ENCODE measurements around the gene LCA5L. TPM values are rescaled to one million over a fixed set of nuclear protein-coding genes. Genes with fewer than 3 reads are reported as not detected.
A peak's percentile ranks its signal among the peaks of the same experiment; 100 is the strongest.

Gene LCA5L
- total and polyA plus RNA-seq, 10 of the 15 experiments (the other 5 are each of a cell fraction or from before 2014, with no cell fraction given), result 0.18 to 0.55 (median 0.27) TPM; not detected in 2

- TF ChIP-seq ELK1 (IDR thresholded peaks at IDR 0.05; ENCODE audit: low read depth, low read length), result no peak
- no peak for TF ChIP-seq SIX5 (IDR thresholded peaks at IDR 0.05; ENCODE audit: low read depth, low read length, severe bottlenecking)
- TF ChIP-seq TAF1 (IDR thresholded peaks at IDR 0.05; ENCODE audit: borderline replicate concordance, low read depth, low read length), result peak; percentile 59; the same call in 1 of the 2 replicates
- no peak for TF ChIP-seq CBFB (IDR thresholded peaks at IDR 0.05; ENCODE audit: low read depth)
- TF ChIP-seq EP300 (IDR thresholded peaks at IDR 0.05; ENCODE audit: borderline replicate concordance in 1 of 2, control insufficient read depth in 1 of 2, low read depth in 2 of 2, low read length in 2 of 2), result no peak
- no peak for TF ChIP-seq PML (IDR thresholded peaks at IDR 0.05; ENCODE audit: low read length)
- no peak for TF ChIP-seq ASH2L (IDR thresholded peaks at IDR 0.05; ENCODE audit: borderline replicate concordance, low read depth)
- peak in 1 of 2 experiments; percentile 48; a peak in 1 of 4 replicates for TF ChIP-seq BHLHE40 (IDR thresholded peaks at IDR 0.05; ENCODE audit: borderline replicate concordance in 1 of 2, low read depth in 2 of 2, low read length in 1 of 2)
- peak; percentile 59 for TF ChIP-seq PKNOX1 (IDR thresholded peaks at IDR 0.05)
- TF ChIP-seq STAT3 (IDR thresholded peaks at IDR 0.05; ENCODE audit: low read depth, low read length), result no peak
- no peak for TF ChIP-seq ZNF274 (IDR thresholded peaks at IDR 0.05; ENCODE audit: insufficient read depth, insufficient read length)
- no peak for TF ChIP-seq ETV6 (conservative IDR thresholded peaks at IDR 0.05 in 1 of 2, IDR thresholded peaks at IDR 0.05 in 1 of 2; ENCODE audit: borderline replicate concordance in 1 of 2, low read depth in 1 of 2)
- TF ChIP-seq PAX8 (IDR thresholded peaks at IDR 0.05), result no peak
- 0 out of 2 replicates have a peak, but pooled peaks have one; percentile 32 for TF ChIP-seq SMAD5 (IDR thresholded peaks at IDR 0.05; ENCODE audit: low read depth)
- TF ChIP-seq KDM1A (IDR thresholded peaks at IDR 0.05; ENCODE audit: borderline replicate concordance), result no peak
- TF ChIP-seq CBX3 (IDR thresholded peaks at IDR 0.05; ENCODE audit: borderline replicate concordance, low read depth), result no peak
- TF ChIP-seq ZNF687 (IDR thresholded peaks at IDR 0.05), result peak; percentile 89
- TF ChIP-seq CHD2 (IDR thresholded peaks at IDR 0.05; ENCODE audit: borderline replicate concordance, low read depth, low read length), result peak; percentile 60
- peak; percentile 88 for TF ChIP-seq BMI1 (IDR thresholded peaks at IDR 0.05; ENCODE audit: borderline replicate concordance)
- TF ChIP-seq CTCF (IDR thresholded peaks at IDR 0.05 in 2 of 3, conservative IDR thresholded peaks at IDR 0.05 in 1 of 3; ENCODE audit: control insufficient read depth in 2 of 3, extremely low read depth in 1 of 3, insufficient read depth in 1 of 3, low read depth in 3 of 3, low read length in 3 of 3), result peak in 2 of 3 experiments; percentile 9 to 41; a peak in 2 of 6 replicates
These were observed at the start of gene LCA5L (continued) for GRCh38 chr21:39445321-39446269.

Data from GM12878 (cell line).